Measurements from ENCODE around the gene ETV1.

Gene ETV1

GRCh38 chr7:13965077-13965476 lies 24.4 kb downstream of the ETV1 start:
- no peaks in the 10 kb centered on the region for H3K4me1 ChIP-seq (ENCODE audit: low read length)
- H3K27ac ChIP-seq (ENCODE audit: low read length) = no peak overlapping the region
- H3K27me3 ChIP-seq (replicated peaks; ENCODE audit: insufficient read depth, low read length) = no peaks in the 10 kb centered on the region
- no peaks in the 10 kb centered on the region for H3K9me3 ChIP-seq (replicated peaks; ENCODE audit: insufficient read depth, low read length)
- no peaks in the 10 kb centered on the region for H3K36me3 ChIP-seq (replicated peaks; ENCODE audit: insufficient read depth, low read length)
- no peak overlapping the region for H3K4me2 ChIP-seq (ENCODE audit: low read depth, low read length)
- H3K9me2 ChIP-seq (replicated peaks; ENCODE audit: insufficient read depth, low read length) = no peaks in the 10 kb centered on the region
- no peak overlapping the region for H3K4me3 ChIP-seq (ENCODE audit: low read length)
- no peak overlapping the region for H2AFZ ChIP-seq (ENCODE audit: low read length)
- H3K79me2 ChIP-seq (ENCODE audit: low read length) = no peaks in the 10 kb centered on the region
- H4K20me1 ChIP-seq (ENCODE audit: insufficient read depth, low read length) = no peaks in the 10 kb centered on the region
- H3K9ac ChIP-seq (ENCODE audit: low read length) = no peak overlapping the region
- TF ChIP-seq EZH2phosphoT487 (IDR thresholded peaks at IDR 0.05; ENCODE audit: low read length) = no peak
- no peak for TF ChIP-seq CTCF (IDR thresholded peaks at IDR 0.05; ENCODE audit: low read length)
- TF ChIP-seq EZH2 (optimal IDR thresholded peaks at IDR 0.05; ENCODE audit: low read depth, low read length) = no peak
- no peak for DNase-seq
- H3F3A ChIP-seq (ENCODE audit: insufficient read depth, low read length) = no peaks in the 10 kb centered on the region

GRCh38 chr7:13963925-13964324 lies 25.5 kb downstream of the ETV1 start:
- Histone ChIP-seq H3K27ac (ENCODE audit: low read length) (no peak overlapping the region), H3K79me2 (ENCODE audit: low read length) (no peaks in the 10 kb centered on the region), H4K20me1 (ENCODE audit: insufficient read depth, low read length) (no peaks in the 10 kb centered on the region), H3K4me3 (ENCODE audit: low read length) (no peak overlapping the region), H3K4me2 (ENCODE audit: low read depth, low read length) (no peak overlapping the region), H2AFZ (ENCODE audit: low read length) (no peak overlapping the region), H3K9ac (ENCODE audit: low read length) (no peak overlapping the region), H3K27me3 (replicated peaks; ENCODE audit: insufficient read depth, low read length) (no peaks in the 10 kb centered on the region), H3K36me3 (replicated peaks; ENCODE audit: insufficient read depth, low read length) (no peaks in the 10 kb centered on the region), H3K4me1 (ENCODE audit: low read length) (no peaks in the 10 kb centered on the region), H3F3A (ENCODE audit: insufficient read depth, low read length) (no peaks in the 10 kb centered on the region), H3K9me3 (replicated peaks; ENCODE audit: insufficient read depth, low read length) (no peaks in the 10 kb centered on the region), H3K9me2 (replicated peaks; ENCODE audit: insufficient read depth, low read length) (no peaks in the 10 kb centered on the region)
- no peak for DNase-seq
- TF ChIP-seq EZH2 (optimal IDR thresholded peaks at IDR 0.05; ENCODE audit: low read depth, low read length) (no peak), CTCF (IDR thresholded peaks at IDR 0.05; ENCODE audit: low read length) (no peak), EZH2phosphoT487 (IDR thresholded peaks at IDR 0.05; ENCODE audit: low read length) (no peak)

GRCh38 chr7:13955494-13955893 lies 34.0 kb downstream of the ETV1 start:
- Histone ChIP-seq H3K9me2 (replicated peaks; ENCODE audit: insufficient read depth, low read length) (no peaks in the 10 kb centered on the region), H3K4me3 (ENCODE audit: low read length) (no peak overlapping the region), H2AFZ (ENCODE audit: low read length) (no peak overlapping the region), H3K9me3 (replicated peaks; ENCODE audit: insufficient read depth, low read length) (no peaks in the 10 kb centered on the region), H3K36me3 (replicated peaks; ENCODE audit: insufficient read depth, low read length) (no peaks in the 10 kb centered on the region), H3K4me2 (ENCODE audit: low read depth, low read length) (no peak overlapping the region), H3K79me2 (ENCODE audit: low read length) (no peaks in the 10 kb centered on the region), H4K20me1 (ENCODE audit: insufficient read depth, low read length) (no peaks in the 10 kb centered on the region), H3K27me3 (replicated peaks; ENCODE audit: insufficient read depth, low read length) (no peaks in the 10 kb centered on the region), H3F3A (ENCODE audit: insufficient read depth, low read length) (no peaks in the 10 kb centered on the region), H3K4me1 (ENCODE audit: low read length) (no peaks in the 10 kb centered on the region), H3K27ac (ENCODE audit: low read length) (no peak overlapping the region), H3K9ac (ENCODE audit: low read length) (no peak overlapping the region)
- no peak for DNase-seq
- TF ChIP-seq CTCF (IDR thresholded peaks at IDR 0.05; ENCODE audit: low read length) (no peak), EZH2phosphoT487 (IDR thresholded peaks at IDR 0.05; ENCODE audit: low read length) (no peak), EZH2 (optimal IDR thresholded peaks at IDR 0.05; ENCODE audit: low read depth, low read length) (no peak)

Measured in MM.1S (cell line).